GM18868 (cell line): ENCODE results near the gene FIS1.
"Not testable (repeated sequence)": the region's sequence is repeated elsewhere in the genome, so short reads cannot be mapped to it uniquely, and the experiment has no call there.

Experiments
- ATAC-seq: cut with Tn5 transposase; IDR thresholded peaks from one replicate; pipeline ENCODE4 v1.9.1; 2021; ENCODE audit warnings: mild to moderate bottlenecking, moderate library complexity; ENCODE audit not compliant: unreplicated experiment

The FIS1 gene

DNA sequence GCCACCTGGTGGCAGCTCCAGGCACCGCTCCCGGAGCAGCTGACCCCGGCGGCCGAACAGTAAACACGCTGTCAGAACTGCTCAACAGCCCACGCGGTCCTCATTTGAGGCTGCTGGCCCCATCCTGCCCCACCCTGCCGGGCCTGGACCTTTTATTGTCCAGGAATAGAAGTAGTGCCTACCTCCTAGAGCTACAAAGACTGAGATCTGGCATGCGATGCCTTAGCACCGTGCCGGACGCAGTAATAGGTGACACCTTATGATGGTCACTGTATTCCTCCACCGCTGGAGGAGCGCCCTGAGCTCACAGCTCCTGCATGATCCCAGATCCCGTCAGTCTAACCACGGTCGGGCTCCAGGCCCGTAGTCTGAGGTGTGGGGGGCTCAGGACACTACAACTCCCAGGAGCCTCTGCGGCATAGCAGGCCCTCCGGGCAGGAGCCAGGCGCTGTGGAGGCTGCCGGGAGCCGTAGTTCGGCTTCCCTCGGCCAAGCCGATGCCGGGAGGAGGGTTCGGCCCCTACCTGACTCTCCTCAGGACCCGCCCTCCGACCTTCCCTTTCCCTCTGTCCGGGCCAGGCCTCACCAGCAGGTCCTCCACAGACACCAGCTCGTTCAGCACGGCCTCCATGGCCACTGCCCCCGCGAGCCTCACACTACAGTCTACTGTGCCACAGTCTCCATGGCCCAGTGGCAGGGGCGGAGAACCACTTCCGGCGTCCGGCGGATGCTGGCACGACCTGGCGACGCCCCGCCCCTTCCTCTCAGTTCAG is at the start of gene FIS1:
Gene FIS1, minus strand, starts transcription at position 707 of the 772 bp plus-strand sequence. Its CDS starts 77 bp downstream, at position 630.
- peak; percentile 91 for ATAC-seq

DNA sequence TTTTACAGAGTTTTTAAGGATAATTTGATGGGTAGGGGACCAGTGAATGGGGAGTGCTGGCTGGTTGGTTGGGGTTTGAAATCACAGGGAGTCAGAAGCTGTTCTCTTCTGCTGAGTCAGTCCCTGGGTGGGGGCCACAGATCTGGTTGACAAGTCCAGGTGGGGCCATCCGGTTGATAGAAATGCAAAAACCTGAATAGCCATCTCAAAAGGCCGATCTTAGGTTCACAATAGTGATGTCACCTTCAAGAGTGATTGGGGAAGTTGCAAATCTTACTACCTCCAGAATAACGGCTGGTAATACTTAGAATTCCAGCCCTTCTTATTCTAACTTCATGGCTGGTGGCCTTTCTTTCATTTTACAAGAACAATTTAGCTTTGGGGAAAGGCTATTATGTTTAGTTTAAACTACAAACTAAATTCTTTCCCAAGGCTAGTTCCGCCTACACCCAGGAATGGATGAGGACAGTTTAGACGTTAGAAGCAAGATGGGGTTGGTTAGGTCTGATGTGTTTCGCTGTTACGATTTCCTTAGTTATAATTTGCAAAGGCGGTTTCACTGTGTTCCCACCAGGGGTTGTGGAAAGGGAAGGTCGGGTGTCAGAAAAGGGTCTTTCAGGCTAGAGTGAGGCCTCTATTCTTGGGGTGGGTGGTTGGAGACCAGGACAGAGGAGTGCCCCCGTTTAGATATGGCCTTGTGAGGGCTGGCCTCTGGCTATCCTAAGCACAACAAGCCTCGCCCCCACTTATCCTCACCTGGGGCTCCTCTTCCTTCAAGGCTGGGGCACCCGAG is 49.4 kb upstream of the FIS1 start:
- no peak for ATAC-seq

DNA sequence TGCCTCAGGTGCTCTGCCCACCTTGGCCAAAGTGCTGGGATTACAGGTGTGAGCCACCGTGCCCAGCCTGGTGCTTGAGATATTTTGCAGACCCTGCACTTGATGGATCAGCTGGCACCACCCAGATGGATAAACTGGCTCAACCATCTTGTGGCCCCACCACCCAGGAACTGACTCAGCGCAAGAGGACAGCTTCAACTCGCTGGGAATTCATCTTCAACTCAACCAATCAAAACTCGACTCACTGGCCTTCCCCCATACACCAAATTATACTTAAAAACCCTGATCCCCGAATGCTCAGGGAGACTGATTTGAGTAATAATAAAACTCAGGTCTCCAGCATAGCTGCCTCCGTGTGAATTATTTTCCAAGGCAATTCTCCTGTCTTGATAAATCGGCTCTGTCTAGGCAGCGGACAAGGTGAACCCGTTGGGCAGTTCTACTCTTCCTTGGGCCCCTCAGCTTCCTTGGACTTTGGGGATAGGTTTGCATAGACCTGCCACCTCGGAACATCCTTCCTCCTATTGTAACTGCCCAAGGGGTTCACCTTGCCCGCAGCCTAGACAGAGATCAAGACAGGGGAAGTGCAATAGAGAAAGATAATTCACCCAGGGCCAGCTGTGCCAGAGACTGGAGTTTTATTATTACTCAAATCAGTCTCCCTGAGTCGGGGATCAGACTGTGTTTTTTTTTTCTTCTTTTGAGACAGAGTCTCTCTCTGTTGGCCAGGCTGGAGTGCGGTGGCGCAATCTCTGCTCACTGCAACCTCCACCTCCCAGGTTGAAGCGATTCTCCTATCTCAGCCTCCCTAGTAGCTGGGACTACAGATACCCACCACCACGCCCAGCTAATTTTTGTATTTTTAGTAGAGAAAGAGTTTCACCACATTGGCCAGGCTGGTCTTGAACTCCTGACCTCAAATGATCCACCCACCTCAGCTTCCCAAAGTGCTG is 48.5 kb upstream of the FIS1 start:
- not testable (repeated sequence) for ATAC-seq

GRCh38 chr7:101292566-101292965 is 47.7 kb upstream of the FIS1 start:
- not testable (repeated sequence) for ATAC-seq

DNA sequence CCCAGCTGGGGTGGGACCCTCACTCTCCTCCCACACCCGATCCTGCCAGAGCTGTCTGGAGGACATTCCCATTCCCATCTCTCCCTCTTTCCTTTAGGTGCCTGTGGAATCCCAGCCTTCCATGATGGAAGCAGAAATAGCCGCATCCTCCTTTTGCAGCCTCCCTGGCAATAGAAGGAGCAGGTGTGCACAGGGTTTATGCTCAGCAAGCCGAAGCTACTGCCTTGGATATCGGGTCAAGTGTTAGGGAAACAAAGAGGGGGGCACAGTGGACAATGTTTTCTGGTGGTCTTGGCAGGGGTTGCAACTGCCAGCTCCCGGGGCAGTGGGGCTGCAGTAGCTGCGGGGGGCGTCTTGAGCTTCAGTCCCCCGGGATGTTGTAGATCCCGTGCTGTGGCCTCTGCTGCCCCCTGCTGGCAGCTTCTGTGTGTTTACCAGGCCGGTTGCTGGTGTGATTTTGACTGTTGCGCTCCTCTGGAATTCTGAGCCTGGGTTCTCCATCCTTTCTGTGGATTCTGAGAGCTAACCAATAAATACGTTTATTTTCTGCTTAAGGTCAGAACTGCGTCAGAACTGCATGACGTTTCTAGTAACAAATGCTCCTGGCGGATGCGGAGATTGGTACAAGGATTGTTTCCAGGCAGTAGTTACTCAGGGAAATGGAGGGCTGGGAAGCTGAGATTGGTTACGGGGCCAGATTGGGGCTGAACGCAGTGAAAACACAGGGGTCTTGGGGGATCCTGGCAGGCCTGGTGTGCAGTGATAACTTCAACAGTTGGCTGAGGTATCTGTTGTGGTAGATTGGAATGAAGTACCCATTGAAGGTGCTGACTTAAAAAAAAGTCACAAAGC is 45.5 kb upstream of the FIS1 start:
- not testable (repeated sequence) for ATAC-seq

GRCh38 chr7:101289687-101290086 is 44.8 kb upstream of the FIS1 start:
- ATAC-seq: not testable (repeated sequence)

DNA sequence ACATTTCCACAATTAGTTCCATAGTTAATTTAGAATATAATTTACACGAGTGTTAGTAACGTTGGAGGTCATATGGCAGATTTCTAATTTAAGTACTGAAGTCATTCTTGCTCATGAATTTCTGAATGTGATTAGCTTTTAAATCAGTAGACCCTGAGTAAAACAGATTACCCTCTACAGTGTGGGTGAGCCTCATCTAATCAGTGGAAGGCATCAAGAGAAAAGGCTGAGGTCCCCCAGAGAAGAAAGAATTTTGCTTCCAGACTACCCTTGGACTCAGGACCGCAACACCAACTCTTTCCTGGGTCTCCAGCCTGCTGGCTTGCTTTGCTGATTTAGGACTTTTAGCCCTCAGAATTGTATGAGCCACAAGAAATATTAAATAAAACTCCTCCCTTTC is 43.6 kb upstream of the FIS1 start:
- no peak for ATAC-seq

DNA sequence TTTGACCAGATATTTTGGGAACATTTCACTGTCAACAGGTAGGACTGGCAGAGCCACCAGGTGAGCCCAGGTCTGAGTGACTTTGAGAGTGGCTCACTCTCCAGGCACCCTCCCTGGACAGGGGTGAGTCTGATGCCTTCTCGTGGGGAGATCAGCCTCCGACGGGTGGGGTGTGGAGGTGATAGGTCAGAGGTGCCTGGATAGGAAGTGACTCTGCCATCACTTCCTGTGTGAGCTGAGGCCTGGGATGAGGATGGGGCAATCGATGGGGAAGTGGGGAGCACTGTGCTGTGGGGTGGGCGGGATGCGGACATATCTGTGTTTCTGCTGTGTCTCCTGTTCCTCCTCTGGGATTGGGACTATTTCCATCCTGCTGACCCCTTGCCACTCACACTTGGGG is 42.2 kb upstream of the FIS1 start:
- ATAC-seq: no peak

DNA sequence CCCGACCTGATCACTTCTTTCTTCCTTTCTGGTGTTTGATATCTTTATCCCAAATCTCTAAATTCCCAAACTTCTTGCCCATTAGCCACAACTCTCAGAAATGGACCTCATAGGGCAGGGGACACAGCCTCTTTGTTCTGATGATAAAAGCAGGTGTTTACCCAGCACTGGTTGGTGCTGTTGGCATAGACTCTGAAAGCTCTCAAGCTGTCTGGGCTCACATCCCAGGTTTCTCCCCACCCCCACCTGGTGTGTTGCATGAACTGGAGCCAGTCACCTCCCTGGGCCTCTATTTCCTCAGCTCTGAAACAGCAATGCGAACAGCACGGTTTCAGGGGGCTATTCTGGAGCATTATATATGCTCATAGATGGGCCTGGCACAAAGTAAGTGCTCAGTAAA is 41.0 kb upstream of the FIS1 start:
- ATAC-seq: not testable (repeated sequence)

DNA sequence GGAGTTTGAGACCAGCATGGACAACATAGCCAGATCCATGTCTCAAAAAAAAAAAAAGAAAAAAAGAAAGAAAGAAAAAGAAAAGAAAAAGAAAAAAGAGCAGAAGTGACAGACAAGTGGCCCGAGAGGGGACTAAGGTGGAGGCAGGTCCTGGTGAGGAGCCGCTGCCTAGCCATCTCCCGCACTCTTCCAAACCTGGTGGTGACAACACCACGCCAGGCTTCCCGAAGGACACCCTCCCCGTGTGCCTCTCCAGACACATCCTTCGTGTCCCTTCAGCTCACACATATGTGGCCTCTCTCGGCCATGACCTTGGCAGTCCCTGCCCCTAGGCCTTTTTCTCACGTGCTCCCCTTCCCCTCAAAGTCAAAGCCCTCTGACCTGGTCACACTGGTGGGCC is 40.3 kb upstream of the FIS1 start:
- no peak for ATAC-seq

- ATAC-seq: not testable (repeated sequence)
These were observed 36.0 kb upstream of the FIS1 start for GRCh38 chr7:101280912-101281311.

GRCh38 chr7:101278461-101279292 is 33.8 kb upstream of the FIS1 start:
- no peak for ATAC-seq

DNA sequence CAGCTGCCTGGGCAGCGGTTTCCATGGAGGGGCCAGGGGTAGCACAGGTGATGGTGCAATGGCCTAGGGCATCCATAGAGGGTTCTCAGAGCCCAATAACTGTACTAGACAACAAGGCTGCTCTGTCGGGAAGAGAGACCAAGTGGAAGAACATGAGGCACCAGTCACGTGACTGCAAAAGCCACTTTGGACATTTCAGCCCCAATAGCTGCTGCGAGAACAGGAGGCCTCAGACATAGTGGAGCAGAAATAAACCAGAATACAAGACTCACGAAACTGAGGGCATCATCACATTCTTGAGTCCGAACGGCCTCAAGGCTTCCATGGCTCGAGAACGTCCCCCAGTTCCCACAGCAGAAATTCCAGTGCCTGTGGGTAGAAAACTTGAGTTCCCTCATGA is 32.3 kb upstream of the FIS1 start:
- ATAC-seq: no peak

DNA sequence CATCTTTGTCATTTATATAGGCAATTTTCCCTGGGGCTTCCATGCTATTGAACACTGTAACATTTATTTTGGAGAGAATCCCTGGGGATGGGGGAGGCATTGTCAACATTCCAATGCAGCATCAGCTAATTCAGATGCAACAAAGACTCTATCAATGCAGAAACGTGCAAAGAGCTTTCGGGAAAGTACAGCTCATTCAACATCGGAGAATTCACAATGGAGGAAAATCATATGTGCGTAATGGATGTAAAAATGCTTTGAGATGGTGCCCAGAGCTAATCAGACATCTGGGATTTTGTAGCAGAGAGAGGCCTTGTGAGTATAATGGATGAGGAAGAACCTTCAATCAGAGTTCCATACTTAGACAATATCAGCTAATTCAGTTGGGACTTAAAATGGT is 28.3 kb upstream of the FIS1 start:
- no peak for ATAC-seq

GRCh38 chr7:101271021-101271420 is 26.1 kb upstream of the FIS1 start:
- ATAC-seq: no peak

DNA sequence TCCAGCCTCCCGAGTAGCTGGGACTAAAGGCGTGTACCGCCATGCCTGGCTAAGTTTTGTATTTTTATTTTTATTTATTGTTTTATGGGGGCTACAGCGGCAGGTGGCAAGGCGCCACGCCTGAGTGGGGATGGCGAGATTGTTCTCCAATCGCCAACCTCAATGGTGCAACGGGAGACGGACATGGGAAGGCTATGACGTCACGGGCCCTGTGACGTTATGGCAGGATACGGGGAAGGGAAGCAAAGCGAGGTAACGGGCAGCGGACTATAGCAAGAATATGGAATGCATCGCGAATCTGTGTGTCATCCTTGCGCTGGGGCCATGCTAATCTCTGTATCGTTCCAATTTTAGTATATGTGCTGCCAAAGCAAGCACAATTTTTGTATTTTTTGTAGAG is 24.8 kb upstream of the FIS1 start:
- no peak for ATAC-seq

- no peak for ATAC-seq
These were observed 21.0 kb upstream of the FIS1 start for GRCh38 chr7:101265622-101266516.

- not testable (repeated sequence) for ATAC-seq
These were observed 19.3 kb upstream of the FIS1 start for GRCh38 chr7:101264102-101264706.
